GM18909 (cell line): ENCODE data around the gene UVRAG.

Experiments
- ATAC-seq: cut with Tn5 transposase; IDR thresholded peaks from one replicate; pipeline ENCODE4 v1.9.1; 2021; ENCODE audit warnings: mild to moderate bottlenecking; ENCODE audit not compliant: unreplicated experiment, poor library complexity

The UVRAG gene

GRCh38 chr11:76172583-76172982 lies 357.6 kb downstream of the UVRAG start:
- no peak for ATAC-seq

- no peak for ATAC-seq
These were observed 358.7 kb downstream of the UVRAG start for GRCh38 chr11:76173663-76174062.

- ATAC-seq, result no peak
These were observed 359.3 kb downstream of the UVRAG start for GRCh38 chr11:76174330-76174729.

GRCh38 chr11:76175783-76176182 lies 360.8 kb downstream of the UVRAG start:
- no peak for ATAC-seq

GRCh38 chr11:76176463-76176862 lies 361.5 kb downstream of the UVRAG start:
- ATAC-seq, result no peak

- ATAC-seq, result no peak
These were observed 362.3 kb downstream of the UVRAG start for GRCh38 chr11:76177250-76177686.

GRCh38 chr11:76179147-76179546 lies 364.1 kb downstream of the UVRAG start:
- ATAC-seq, result no peak

- ATAC-seq, result no peak
These were observed 366.4 kb downstream of the UVRAG start for GRCh38 chr11:76181371-76181770.

- no peak for ATAC-seq
These were observed 369.6 kb downstream of the UVRAG start for GRCh38 chr11:76184551-76184993.

- no peak for ATAC-seq
These were observed 370.5 kb downstream of the UVRAG start for GRCh38 chr11:76185511-76185910.

GRCh38 chr11:76185931-76186401 lies 371.0 kb downstream of the UVRAG start:
- no peak for ATAC-seq

- no peak for ATAC-seq
These were observed 371.8 kb downstream of the UVRAG start for GRCh38 chr11:76186776-76187279.

- ATAC-seq, result no peak
These were observed 373.9 kb downstream of the UVRAG start for GRCh38 chr11:76188873-76189272.

GRCh38 chr11:76189682-76190081 lies 374.7 kb downstream of the UVRAG start:
- no peak for ATAC-seq

- ATAC-seq, result no peak
These were observed 375.4 kb downstream of the UVRAG start for GRCh38 chr11:76190376-76190775.
